Stimulated activated CD4-positive, alpha-beta T cell treated with anti-CD3 and anti-CD28 coated beads, Interleukin-15, amount 100 ng/mL, for 48 hours (primary cell): Measurements from ENCODE around the gene NAT8L.

Experiments used
- DNase-seq, 2 donors: peaks; one replicate each; pipeline ENCODE4 v3.0.0-alpha.2; 2020; ENCODE audit warnings: low read depth in 2 of 2

Gene NAT8L

GRCh38 chr4:2075987-2076907 lies 17.1 kb downstream of the NAT8L start:
- no peak for DNase-seq

- no peak for DNase-seq
Measured at GRCh38 chr4:2076908-2077536, 17.9 kb downstream of the NAT8L start.

GRCh38 chr4:2077537-2078460 lies 18.7 kb downstream of the NAT8L start:
- DNase-seq: no peak

- no peak for DNase-seq
Measured at GRCh38 chr4:2078584-2078983, 19.5 kb downstream of the NAT8L start.

- DNase-seq: no peak
Measured at GRCh38 chr4:2079006-2079405, 19.9 kb downstream of the NAT8L start.

- no peak for DNase-seq
Measured at GRCh38 chr4:2079926-2080325, 20.8 kb downstream of the NAT8L start.

- no peak for DNase-seq
Measured at GRCh38 chr4:2080429-2081300, 21.5 kb downstream of the NAT8L start.

GRCh38 chr4:2081540-2081939 lies 22.4 kb downstream of the NAT8L start:
- no peak for DNase-seq

- no peak for DNase-seq
Measured at GRCh38 chr4:2082118-2082517, 23.0 kb downstream of the NAT8L start.

GRCh38 chr4:2082627-2083026 lies 23.5 kb downstream of the NAT8L start:
- no peak for DNase-seq

- no peak for DNase-seq
Measured at GRCh38 chr4:2083116-2083825, 24.1 kb downstream of the NAT8L start.

- no peak for DNase-seq
Measured at GRCh38 chr4:2083826-2084160, 24.7 kb downstream of the NAT8L start.

- DNase-seq: no peak
Measured at GRCh38 chr4:2084316-2084715, 25.2 kb downstream of the NAT8L start.

- DNase-seq: no peak
Measured at GRCh38 chr4:2085496-2085901, 26.4 kb downstream of the NAT8L start.

- DNase-seq: no peak
Measured at GRCh38 chr4:2087170-2087569, 28.0 kb downstream of the NAT8L start.

GRCh38 chr4:2089222-2089621 lies 30.1 kb downstream of the NAT8L start:
- DNase-seq: no peak

- DNase-seq: no peak
Measured at GRCh38 chr4:2090642-2091041, 31.5 kb downstream of the NAT8L start.

- no peak for DNase-seq
Measured at GRCh38 chr4:2091990-2092668, 33.0 kb downstream of the NAT8L start.

GRCh38 chr4:2092669-2093053 lies 33.5 kb downstream of the NAT8L start:
- DNase-seq: no peak

GRCh38 chr4:2093265-2093664 lies 34.1 kb downstream of the NAT8L start:
- DNase-seq: no peak
